ENCODE results near the gene CAPN11. TPM values are rescaled to one million over a fixed set of nuclear protein-coding genes. Genes with fewer than 3 reads are reported as not detected.

Gene CAPN11
- total RNA-seq, 1 experiment from 2014 or later: 0.28 TPM

DNA sequence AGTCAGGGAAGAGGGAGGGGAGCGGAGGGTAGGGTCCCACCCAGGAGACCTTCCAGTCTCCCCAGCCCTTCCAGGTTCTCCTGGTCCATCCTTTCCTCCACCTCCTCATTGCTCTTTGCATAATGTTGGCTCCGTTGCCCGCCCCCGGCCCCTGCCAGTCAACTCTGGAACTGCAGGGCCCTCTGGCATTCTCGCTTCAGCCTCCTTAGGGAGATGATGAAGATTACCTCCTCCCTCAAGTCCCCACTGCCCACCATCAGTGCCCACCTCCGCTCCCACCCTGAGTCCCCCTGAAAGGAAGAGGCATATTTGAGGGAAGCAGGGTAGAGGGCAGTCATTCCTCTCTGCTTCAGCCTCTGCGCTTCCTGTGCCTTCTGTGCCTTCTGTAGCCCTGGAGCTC lies 22.7 kb upstream of the CAPN11 start:
- H3K79me2 ChIP-seq (ENCODE audit: insufficient read depth, low read length): no peaks in the 10 kb centered on the region
- H3K18ac ChIP-seq (ENCODE audit: insufficient read length, low read depth, low read length): no peak overlapping the region
- no peak overlapping the region for H3K4ac ChIP-seq (ENCODE audit: low read depth, low read length)
- no peaks in the 10 kb centered on the region for H3K79me1 ChIP-seq (ENCODE audit: insufficient read depth, low read depth, low read length, poor library complexity, severe bottlenecking)
- no peak overlapping the region for H3K4me3 Mint-ChIP-seq
- H3K27me3 Mint-ChIP-seq (ENCODE audit: low read depth): no peaks in the 10 kb centered on the region
- no peaks in the 10 kb centered on the region for H3K27me3 ChIP-seq (ENCODE audit: insufficient read depth, low read length)
- peaks cover 32 to 62% of the 10 kb centered on the region in 2 experiments for H3K4me1 Mint-ChIP-seq
- no peak for DNase-seq
- H3T11ph ChIP-seq (ENCODE audit: low read length): no peak overlapping the region
- no peak overlapping the region for H4K8ac ChIP-seq (replicated peaks; ENCODE audit: insufficient read length, low read depth, low read length)
- no CpG with 5 or more reads among the region's 7 CpGs for WGBS (ENCODE audit: extremely low coverage, insufficient read length, low lambda C conversion rate)
- H4K20me1 ChIP-seq (ENCODE audit: control insufficient read depth, insufficient read depth, insufficient read length): no peaks in the 10 kb centered on the region
- H2BK5ac ChIP-seq (ENCODE audit: insufficient read length, low read length): no peak overlapping the region
- H3K9me3 Mint-ChIP-seq: no peaks in the 10 kb centered on the region
- no peak overlapping the region for H3K23ac ChIP-seq (ENCODE audit: insufficient read length, low read depth, low read length)
- no peak overlapping the region for H3K9ac ChIP-seq (ENCODE audit: extremely low read depth, insufficient read length, low read length)
- no peak overlapping the region for H2AK5ac ChIP-seq (ENCODE audit: insufficient read length, low read length)
- peaks cover 29 to 48% (median 42%) of the 10 kb centered on the region in 3 experiments for H3K36me3 Mint-ChIP-seq (ENCODE audit: insufficient read depth in 1 of 3, low read depth in 3 of 3)
- H2BK15ac ChIP-seq (ENCODE audit: low read depth, low read length): no peak overlapping the region
- no peaks in the 10 kb centered on the region for H3K4me1 ChIP-seq (ENCODE audit: insufficient read depth, low read length)
- no peak overlapping the region for H3K56ac ChIP-seq (ENCODE audit: insufficient read length, low read depth, low read length)
- H2BK20ac ChIP-seq (ENCODE audit: low read depth, low read length, poor library complexity, severe bottlenecking): no peak overlapping the region
- H2BK12ac ChIP-seq (ENCODE audit: insufficient read length, low read depth, low read length): no peak overlapping the region
- H4K91ac ChIP-seq (ENCODE audit: insufficient read length, low read depth, low read length): no peak overlapping the region
- TF ChIP-seq, protein P1, sequence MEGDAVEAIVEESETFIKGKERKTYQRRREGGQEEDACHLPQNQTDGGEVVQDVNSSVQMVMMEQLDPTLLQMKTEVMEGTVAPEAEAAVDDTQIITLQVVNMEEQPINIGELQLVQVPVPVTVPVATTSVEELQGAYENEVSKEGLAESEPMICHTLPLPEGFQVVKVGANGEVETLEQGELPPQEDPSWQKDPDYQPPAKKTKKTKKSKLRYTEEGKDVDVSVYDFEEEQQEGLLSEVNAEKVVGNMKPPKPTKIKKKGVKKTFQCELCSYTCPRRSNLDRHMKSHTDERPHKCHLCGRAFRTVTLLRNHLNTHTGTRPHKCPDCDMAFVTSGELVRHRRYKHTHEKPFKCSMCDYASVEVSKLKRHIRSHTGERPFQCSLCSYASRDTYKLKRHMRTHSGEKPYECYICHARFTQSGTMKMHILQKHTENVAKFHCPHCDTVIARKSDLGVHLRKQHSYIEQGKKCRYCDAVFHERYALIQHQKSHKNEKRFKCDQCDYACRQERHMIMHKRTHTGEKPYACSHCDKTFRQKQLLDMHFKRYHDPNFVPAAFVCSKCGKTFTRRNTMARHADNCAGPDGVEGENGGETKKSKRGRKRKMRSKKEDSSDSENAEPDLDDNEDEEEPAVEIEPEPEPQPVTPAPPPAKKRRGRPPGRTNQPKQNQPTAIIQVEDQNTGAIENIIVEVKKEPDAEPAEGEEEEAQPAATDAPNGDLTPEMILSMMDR (conservative IDR thresholded peaks at IDR 0.05): peak; percentile 30; the same call in 1 of the 3 replicates
- no peak overlapping the region for H3K4me2 ChIP-seq (ENCODE audit: insufficient read depth, insufficient read length, low read length)
- no peak overlapping the region for H4K5ac ChIP-seq (ENCODE audit: insufficient read length, low read depth, low read length)
- H3K9me3 ChIP-seq (ENCODE audit: control insufficient read depth, low read depth, low read length): no peaks in the 10 kb centered on the region
- H2AFZ ChIP-seq (ENCODE audit: low read length): no peak overlapping the region
- H3K23me2 ChIP-seq (ENCODE audit: insufficient read length, low read depth, low read length, poor library complexity, severe bottlenecking): no peaks in the 10 kb centered on the region
- H3K27ac ChIP-seq (ENCODE audit: insufficient read length, low read depth, low read length): no peak overlapping the region
- H2BK120ac ChIP-seq (ENCODE audit: low read depth, low read length, poor library complexity, severe bottlenecking): no peak overlapping the region
- peak overlapping the region in 1 of 3 experiments; percentile 38; a peak in 1 of 7 replicates for H3K27ac Mint-ChIP-seq
- no peak overlapping the region for H3K14ac ChIP-seq (ENCODE audit: insufficient read depth, low read length)

All from H9 (cell line).